Activated T-cell treated with anti-CD3 and anti-CD28 coated beads, Interleukin-2, amount 50 U/mL, for 72 hours (primary cell): ENCODE results near the gene KCNF1. TPM values are rescaled to one million over a fixed set of nuclear protein-coding genes. Genes with fewer than 3 reads are reported as not detected.
A peak's percentile ranks its signal among the peaks of the same experiment; 100 is the strongest.
"Not testable (repeated sequence)": the region's sequence is repeated elsewhere in the genome, so short reads cannot be mapped to it uniquely, and the experiment has no call there.

Experiments used
- ATAC-seq, 2 donors: fragments of 150-1000 bp; cut with Tn5 transposase; replicated peaks in 1 of 2; 2 replicates each; pipeline ENCODE4 v1.10.0; 2021; ENCODE audit warnings: moderate library complexity in 2 of 2, mild to moderate bottlenecking in 1 of 2
- DNase-seq, 2 donors: peaks; one replicate each; pipeline ENCODE4 v3.0.0; 2021 to 2022; ENCODE audit warnings: mixed read lengths in 1 of 2
- H3K27ac Mint-ChIP-seq: one replicate; pipeline ENCODE4 v1.8.0; 2022; ENCODE audit warnings: mild to moderate bottlenecking, moderate library complexity, mixed read lengths
- H3K27me3 Mint-ChIP-seq: one replicate; pipeline ENCODE4 v1.8.0; 2022; ENCODE audit warnings: low read depth, mixed read lengths
- H3K36me3 Mint-ChIP-seq, 2 donors: one replicate each; pipeline ENCODE4 v1.8.0; 2022; ENCODE audit warnings: mixed read lengths in 2 of 2, mild to moderate bottlenecking in 1 of 2; ENCODE audit not compliant: insufficient read depth in 2 of 2
- H3K4me1 Mint-ChIP-seq: one replicate; pipeline ENCODE4 v1.8.0; 2022; ENCODE audit warnings: low read depth, mixed read lengths
- H3K4me3 Mint-ChIP-seq, 2 donors: one replicate each; pipeline ENCODE4 v1.8.0; 2022; ENCODE audit warnings: mild to moderate bottlenecking in 2 of 2, mixed read lengths in 2 of 2, moderate library complexity in 2 of 2
- H3K9me3 Mint-ChIP-seq, 2 donors: one replicate each; pipeline ENCODE4 v1.8.0; 2022; ENCODE audit warnings: mixed read lengths in 2 of 2
- total RNA-seq, 2 donors: library from RNA; stranded (reverse); gene quantifications; one replicate each; pipeline ENCODE4 v1.2.3, GENCODE V29; 2022

Gene KCNF1
- total RNA-seq, 2 donors from 2014 or later, result not detected

GRCh38 chr2:10954416-10954815 is 42.7 kb downstream of the KCNF1 start:
- no peak for DNase-seq
- Mint-ChIP-seq H3K9me3 (peaks cover 3 to 8% of the 10 kb centered on the region in 2 donors), H3K36me3 (peaks cover 5 to 6% of the 10 kb centered on the region in 2 donors), H3K27ac (peak overlapping the region; percentile 15), H3K27me3 (peaks cover 16% of the 10 kb centered on the region), H3K4me1 (no peaks in the 10 kb centered on the region), H3K4me3 (no peak overlapping the region)
- ATAC-seq, result no peak

- Mint-ChIP-seq H3K4me1 (no peaks in the 10 kb centered on the region), H3K4me3 (no peak overlapping the region), H3K27me3 (peaks cover 8% of the 10 kb centered on the region), H3K27ac (no peak overlapping the region), H3K9me3 (peaks cover 3 to 8% of the 10 kb centered on the region in 2 donors), H3K36me3 (peaks cover 5 to 6% of the 10 kb centered on the region in 2 donors)
- no peak for DNase-seq
- ATAC-seq, result no peak
These were observed 43.4 kb downstream of the KCNF1 start for GRCh38 chr2:10954856-10955818.

GRCh38 chr2:10956006-10956790 is 44.5 kb downstream of the KCNF1 start:
- Mint-ChIP-seq H3K9me3 (peaks cover 3 to 6% of the 10 kb centered on the region in 2 donors), H3K4me1 (no peaks in the 10 kb centered on the region), H3K27ac (no peak overlapping the region), H3K27me3 (peaks cover 2% of the 10 kb centered on the region), H3K4me3 (no peak overlapping the region), H3K36me3 (peaks cover 5 to 6% of the 10 kb centered on the region in 2 donors)
- DNase-seq, result no peak
- no peak for ATAC-seq

GRCh38 chr2:10957391-10957790 is 45.7 kb downstream of the KCNF1 start:
- H3K4me3 Mint-ChIP-seq, result no peak overlapping the region
- peaks cover 5 to 6% of the 10 kb centered on the region in 2 donors for H3K36me3 Mint-ChIP-seq
- H3K27ac Mint-ChIP-seq, result no peak overlapping the region
- DNase-seq (no peak), ATAC-seq (no peak)
- H3K27me3 Mint-ChIP-seq, result no peaks in the 10 kb centered on the region
- H3K4me1 Mint-ChIP-seq, result no peaks in the 10 kb centered on the region
- H3K9me3 Mint-ChIP-seq, result peaks cover 3 to 6% of the 10 kb centered on the region in 2 donors

GRCh38 chr2:10958452-10958851 is 46.7 kb downstream of the KCNF1 start:
- H3K4me1 Mint-ChIP-seq, ATAC-seq, H3K9me3 Mint-ChIP-seq, H3K27me3 Mint-ChIP-seq, DNase-seq, H3K36me3 Mint-ChIP-seq, H3K4me3 Mint-ChIP-seq, H3K27ac Mint-ChIP-seq: not testable (repeated sequence)

- no peaks in the 10 kb centered on the region for H3K36me3 Mint-ChIP-seq
- H3K27ac Mint-ChIP-seq, result no peak overlapping the region
- no peaks in the 10 kb centered on the region for H3K9me3 Mint-ChIP-seq
- ATAC-seq, result no peak
- H3K4me1 Mint-ChIP-seq, result no peaks in the 10 kb centered on the region
- H3K4me3 Mint-ChIP-seq, result no peak overlapping the region
- no peak for DNase-seq
- peaks cover 30% of the 10 kb centered on the region for H3K27me3 Mint-ChIP-seq
These were observed 49.1 kb downstream of the KCNF1 start for GRCh38 chr2:10960606-10961489.

GRCh38 chr2:10961490-10961875 is 49.7 kb downstream of the KCNF1 start:
- Mint-ChIP-seq H3K36me3 (no peaks in the 10 kb centered on the region), H3K9me3 (no peaks in the 10 kb centered on the region), H3K4me1 (no peaks in the 10 kb centered on the region), H3K27me3 (peaks cover 30% of the 10 kb centered on the region), H3K27ac (no peak overlapping the region), H3K4me3 (no peak overlapping the region)
- DNase-seq (no peak), ATAC-seq (no peak)

GRCh38 chr2:10962004-10962403 is 50.3 kb downstream of the KCNF1 start:
- no peak for DNase-seq
- H3K9me3 Mint-ChIP-seq, result no peaks in the 10 kb centered on the region
- H3K27me3 Mint-ChIP-seq, result peaks cover 30% of the 10 kb centered on the region
- H3K4me3 Mint-ChIP-seq, result no peak overlapping the region
- no peak for ATAC-seq
- H3K36me3 Mint-ChIP-seq, result no peaks in the 10 kb centered on the region
- H3K27ac Mint-ChIP-seq, result no peak overlapping the region
- no peaks in the 10 kb centered on the region for H3K4me1 Mint-ChIP-seq

GRCh38 chr2:10963155-10963554 is 51.4 kb downstream of the KCNF1 start:
- Mint-ChIP-seq H3K9me3 (no peaks in the 10 kb centered on the region), H3K27me3 (peaks cover 30% of the 10 kb centered on the region), H3K36me3 (no peaks in the 10 kb centered on the region), H3K4me1 (no peaks in the 10 kb centered on the region), H3K4me3 (no peak overlapping the region), H3K27ac (no peak overlapping the region)
- no peak for ATAC-seq
- DNase-seq, result no peak

Other genes starting within 250 kb of the KCNF1 start
- 10 to 100 TPM; 24.6 to 33.1 TPM for gene NOL10, start 222.0 kb upstream of the KCNF1 start, total RNA-seq
- under 1 TPM in 1 of 2 donors, not detected in 1; 0.21 TPM for gene ATP6V1C2, start 190.3 kb upstream of the KCNF1 start, total RNA-seq
- gene PDIA6, start 99.1 kb upstream of the KCNF1 start, total RNA-seq, result 100 to 1,000 TPM in 1 of 2 donors, 10 to 100 TPM in 1; 79.3 to 131 TPM
- gene SLC66A3, start 243.5 kb downstream of the KCNF1 start, total RNA-seq, result 10 to 100 TPM; 14.9 to 17.3 TPM